Femur (tissue), 1 donor: Measurements from ENCODE around the gene PTPRG.

Experiments used
- DNase-seq: peaks from one replicate; pipeline ENCODE4 v3.0.0-alpha.2; 2017

PTPRG gene

GRCh38 chr3:61841111-61841845 is 279.9 kb downstream of the PTPRG start:
- no peak for DNase-seq

GRCh38 chr3:61841988-61842387 is 280.6 kb downstream of the PTPRG start:
- no peak for DNase-seq

GRCh38 chr3:61844346-61844745 is 283.0 kb downstream of the PTPRG start:
- DNase-seq = no peak

DNA sequence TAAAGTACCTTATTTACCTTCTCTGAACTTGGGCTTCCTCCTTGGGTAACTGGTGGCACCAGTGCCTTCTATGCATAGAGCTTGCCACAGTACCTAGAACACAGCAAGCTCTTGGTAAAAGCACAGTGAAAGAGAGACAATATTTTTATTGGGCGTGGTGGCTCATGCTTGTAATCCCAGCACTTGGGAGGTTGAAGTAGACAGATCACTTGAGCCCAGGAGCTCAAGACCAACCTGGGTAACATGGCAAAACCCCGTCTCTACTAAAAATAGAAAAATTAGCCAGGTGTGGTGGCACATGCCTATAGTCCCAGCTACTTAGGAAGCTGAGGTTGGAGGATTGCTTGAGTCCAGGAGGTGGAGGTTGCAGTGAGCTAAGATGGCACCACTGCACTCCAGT is 285.1 kb downstream of the PTPRG start:
- no peak for DNase-seq

DNA sequence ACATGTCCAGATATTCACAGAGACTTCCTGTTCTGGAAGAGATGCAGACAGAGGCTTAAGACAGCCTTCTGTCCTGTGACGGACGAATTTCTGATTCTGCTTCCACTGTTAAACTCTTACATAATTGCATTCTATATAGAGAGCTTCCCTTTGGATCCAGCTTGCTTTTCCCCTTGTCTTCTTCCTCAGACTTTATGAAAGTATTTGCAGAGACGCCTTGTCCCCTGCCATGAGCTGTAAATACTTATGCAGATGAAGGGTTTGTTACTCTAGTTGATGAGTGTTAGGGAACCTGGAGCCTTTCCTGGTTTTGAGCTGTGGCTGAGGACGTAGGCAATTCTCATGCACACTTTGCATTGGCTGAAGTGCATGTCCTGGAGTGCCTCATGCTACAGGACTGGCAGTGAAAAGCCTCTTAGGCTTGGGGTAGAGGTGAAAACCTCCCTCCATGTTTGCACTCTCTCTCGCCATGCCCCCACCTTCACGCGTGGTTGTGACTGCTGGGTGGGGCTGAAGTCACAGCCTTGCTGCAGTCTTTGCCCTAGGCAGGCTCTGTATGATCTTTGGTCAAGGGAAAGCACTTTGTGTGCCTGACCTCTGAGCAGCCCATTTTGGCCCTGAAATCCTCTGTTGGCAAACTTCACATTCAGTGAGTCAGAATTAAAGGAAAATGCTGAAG is 286.6 kb downstream of the PTPRG start:
- peak; percentile 67 for DNase-seq

GRCh38 chr3:61848885-61849284 is 287.5 kb downstream of the PTPRG start:
- DNase-seq = peak; percentile 51

- no peak for DNase-seq
Observed at GRCh38 chr3:61853912-61854311, 292.5 kb downstream of the PTPRG start.

DNA sequence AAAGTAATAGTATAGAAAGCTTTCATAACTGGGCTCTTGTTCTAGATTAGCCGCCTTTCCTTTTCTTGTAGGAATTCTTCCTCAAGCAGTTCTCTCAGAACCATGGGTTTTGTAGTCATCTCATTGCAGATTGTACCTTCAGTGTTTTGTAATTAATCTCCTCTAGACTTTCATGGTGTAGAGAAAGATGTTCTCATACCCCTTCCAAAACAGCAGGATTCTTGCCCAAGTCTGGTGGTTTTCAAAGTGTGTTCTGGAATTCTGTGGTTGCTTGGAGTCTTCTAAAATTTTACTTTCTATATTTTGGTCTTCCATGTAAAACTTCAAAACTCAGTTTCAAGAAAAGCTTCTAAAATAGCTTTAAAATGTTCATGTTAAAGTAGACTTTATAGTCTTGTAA is 293.8 kb downstream of the PTPRG start:
- no peak for DNase-seq

DNA sequence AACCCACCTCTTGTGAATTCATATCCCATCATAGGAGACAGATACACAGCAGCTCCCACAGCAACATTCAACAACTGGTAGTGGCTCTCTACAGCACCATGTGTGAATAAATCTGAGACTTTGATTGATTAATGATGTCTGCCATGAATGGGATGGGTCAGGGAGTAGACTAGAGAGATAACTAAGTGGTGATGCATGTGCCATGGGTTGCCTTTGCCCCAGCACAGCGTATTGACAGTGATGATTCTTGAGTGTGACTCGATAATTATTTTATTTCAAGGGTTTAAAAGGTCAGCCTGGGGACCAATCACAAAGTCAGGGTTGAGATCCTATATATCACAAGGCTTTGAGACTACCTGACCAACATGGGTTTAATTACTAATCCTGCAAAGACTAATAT is 295.9 kb downstream of the PTPRG start:
- no peak for DNase-seq

DNA sequence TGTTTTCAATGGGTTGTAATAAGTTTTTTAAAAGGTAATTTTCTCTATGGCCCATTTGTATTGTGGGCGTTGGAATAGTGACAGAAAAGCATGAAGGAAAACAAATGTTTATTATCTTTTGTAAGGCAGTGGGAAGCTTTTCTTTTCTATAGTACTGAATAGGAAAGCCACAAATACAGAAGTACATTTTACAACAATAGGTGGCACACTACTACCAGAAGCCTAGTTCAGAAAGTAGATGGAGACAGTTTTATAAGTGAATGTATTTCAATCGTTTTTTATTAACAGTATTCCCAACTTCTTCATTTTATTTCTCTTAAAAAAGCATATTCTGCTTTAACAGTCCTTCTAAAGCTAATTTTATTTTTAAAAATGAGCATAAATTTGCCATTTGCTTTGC is 296.7 kb downstream of the PTPRG start:
- DNase-seq = no peak

- no peak for DNase-seq
Observed at GRCh38 chr3:61861410-61861809, 300.0 kb downstream of the PTPRG start.

DNA sequence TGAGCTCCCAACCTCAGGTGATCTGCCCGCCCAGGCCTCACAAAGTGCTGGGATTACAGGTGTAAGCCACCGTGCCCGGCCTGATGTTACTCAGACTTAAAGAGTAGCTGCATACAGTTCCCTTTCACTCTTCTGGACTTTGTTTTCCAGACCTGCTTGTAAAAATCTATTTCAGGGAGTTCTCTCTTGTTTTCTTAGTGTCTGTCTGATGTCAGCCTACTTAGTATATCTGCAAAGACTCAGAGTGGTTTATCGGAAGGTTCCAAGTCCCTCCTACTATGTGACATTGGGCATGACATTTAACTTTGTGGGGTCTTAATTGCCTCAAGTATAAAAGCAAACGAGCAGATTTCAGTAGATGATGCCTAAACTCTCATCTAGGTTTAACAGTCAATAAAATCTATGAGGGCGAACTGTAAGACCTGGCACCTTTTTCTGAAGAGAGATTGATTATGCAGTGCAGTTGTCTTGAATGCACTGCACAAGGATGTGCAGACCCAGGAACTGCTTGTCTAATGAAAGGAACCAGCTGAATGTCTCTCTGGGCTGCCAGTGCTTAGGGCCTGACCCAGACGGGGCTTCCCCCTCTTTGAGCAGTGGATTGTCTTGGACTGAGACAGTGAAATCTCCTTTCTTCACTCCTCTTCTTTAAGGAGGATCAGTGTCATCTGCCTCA is 301.4 kb downstream of the PTPRG start:
- DNase-seq = no peak

GRCh38 chr3:61863579-61863978 is 302.2 kb downstream of the PTPRG start:
- no peak for DNase-seq

- DNase-seq = no peak
Observed at GRCh38 chr3:61864886-61865285, 303.5 kb downstream of the PTPRG start.

GRCh38 chr3:61865466-61866152 is 304.2 kb downstream of the PTPRG start:
- no peak for DNase-seq

DNA sequence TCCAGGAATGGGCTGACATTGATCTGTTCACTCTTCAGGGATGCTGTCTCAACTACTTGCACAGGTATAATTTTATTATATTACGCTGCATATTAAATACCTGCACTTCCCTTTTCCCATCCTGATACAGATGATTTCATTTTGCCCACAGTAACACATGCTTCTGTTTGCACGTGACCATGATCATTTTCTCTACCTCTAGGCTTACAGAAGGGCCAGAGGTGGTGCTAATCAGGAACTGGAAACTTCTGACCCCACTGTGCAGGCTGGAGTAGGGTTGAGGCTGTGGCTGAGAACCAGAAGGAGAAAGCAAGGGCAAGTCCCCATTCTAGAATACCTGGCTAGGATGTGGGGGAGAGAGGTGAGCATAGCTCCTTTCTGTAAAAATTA is 304.8 kb downstream of the PTPRG start:
- no peak for DNase-seq

DNA sequence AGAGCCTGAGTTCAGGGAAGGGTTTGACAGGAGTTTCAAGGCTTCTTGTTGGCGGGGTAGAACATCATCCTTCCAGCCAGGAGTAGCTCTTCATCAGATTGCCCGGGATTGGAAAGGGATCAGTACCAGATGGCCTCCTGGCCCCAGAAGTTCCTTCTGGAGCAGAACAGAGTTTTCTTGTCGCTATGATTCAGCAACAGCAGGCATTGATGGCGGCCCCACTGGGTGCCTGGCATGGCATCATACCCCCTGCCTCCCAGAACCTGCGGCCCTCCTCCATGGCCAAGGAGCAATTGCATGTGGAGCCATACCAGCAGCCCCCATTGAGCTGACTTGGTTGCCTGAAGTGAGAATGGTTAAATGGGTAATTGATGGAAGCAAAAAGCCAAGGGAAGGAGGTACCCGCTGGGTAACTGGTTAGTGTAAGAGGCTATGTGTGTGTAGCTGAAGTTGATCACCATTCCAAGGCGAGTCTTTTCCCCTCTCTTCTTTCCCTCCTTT is 305.6 kb downstream of the PTPRG start:
- DNase-seq = no peak

DNA sequence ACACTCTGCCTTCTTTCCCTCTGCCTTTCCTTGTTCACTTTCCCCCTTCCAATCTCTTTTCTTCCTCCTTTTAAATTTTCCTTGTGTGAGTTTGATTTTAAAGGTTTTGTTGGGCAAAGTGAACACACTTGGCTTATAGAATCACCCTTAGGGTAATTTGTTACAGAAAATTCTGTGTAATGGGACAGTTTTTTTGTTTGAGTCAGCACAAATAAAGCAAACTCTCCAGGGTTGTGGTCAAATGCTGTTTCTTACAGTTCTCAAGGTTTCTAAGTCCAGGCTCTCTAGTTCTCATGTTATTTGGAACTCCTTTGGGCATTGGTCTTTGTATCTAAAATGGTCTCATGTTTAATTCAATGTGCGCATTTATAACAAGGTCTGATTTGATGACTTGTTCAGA is 307.1 kb downstream of the PTPRG start:
- no peak for DNase-seq

- no peak for DNase-seq
Observed at GRCh38 chr3:61869371-61869770, 308.0 kb downstream of the PTPRG start.

DNA sequence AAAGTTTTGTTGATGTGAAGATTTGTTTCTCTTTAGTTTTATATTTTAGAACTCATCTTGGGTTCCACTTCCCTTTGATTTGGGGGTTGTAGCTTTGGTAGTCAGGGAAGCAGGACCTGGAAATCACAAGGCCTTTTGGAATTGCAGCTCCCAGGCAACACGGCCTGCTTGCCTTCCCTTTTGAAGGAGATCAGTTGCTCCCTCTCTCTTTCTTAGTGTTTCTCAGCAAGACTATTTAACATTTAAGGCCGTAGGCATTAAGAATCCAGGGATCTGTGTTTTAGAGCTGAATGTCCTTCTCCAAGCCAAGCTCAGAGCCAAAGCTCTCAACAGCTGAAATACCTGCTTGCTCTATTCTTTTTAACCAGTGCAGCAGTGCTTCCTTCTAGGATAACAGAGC is 310.3 kb downstream of the PTPRG start:
- no peak for DNase-seq

GRCh38 chr3:61872077-61872706 is 310.8 kb downstream of the PTPRG start:
- no peak for DNase-seq

DNA sequence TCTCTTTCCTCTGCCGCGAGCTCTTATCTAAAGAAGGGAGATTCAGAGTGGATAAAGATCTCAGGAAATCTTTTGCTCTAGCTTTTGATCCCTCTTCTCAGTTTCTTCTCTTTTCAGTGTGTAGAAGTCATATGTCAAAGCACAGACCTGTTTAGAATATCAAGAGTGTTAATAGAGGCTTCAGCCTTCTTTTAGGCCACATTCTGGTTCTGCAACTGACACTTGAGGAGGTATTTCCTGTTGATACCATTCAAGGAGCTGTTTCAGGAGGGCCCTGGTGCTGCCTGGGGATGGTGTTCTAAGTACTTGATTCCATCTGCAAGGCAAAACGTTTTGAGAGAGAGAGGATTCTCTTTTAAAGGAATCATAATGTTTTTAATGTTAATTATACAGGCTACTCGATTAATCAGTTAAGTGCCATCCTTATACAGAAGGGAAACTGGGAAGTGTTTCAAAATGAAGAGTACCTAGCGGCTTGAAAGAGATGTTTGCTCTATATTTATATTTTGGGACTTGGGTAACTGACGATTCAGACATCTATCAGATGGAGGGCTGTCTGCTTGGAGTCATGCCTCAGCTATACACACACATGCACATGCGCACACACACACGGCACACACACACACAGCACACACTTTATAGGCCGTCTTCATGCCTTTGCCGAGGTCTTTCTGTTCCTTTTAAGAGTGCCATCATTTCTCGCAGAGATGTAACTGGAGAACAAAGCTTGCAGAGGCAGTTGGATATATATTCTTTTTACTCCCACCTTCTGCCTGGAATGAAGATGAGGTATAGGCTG is 313.9 kb downstream of the PTPRG start:
- no peak for DNase-seq
